CD4-positive, alpha-beta T cell (primary cell): ENCODE measurements around the gene PLEKHA8. TPM values are rescaled to one million over a fixed set of nuclear protein-coding genes. Genes with fewer than 3 reads are reported as not detected.

ENCODE experiments used
- ATAC-seq: fragments of 200-7000 bp; cut with Tn5 transposase; one replicate; pipeline ENCODE4 v1.10.0; 2022; ENCODE audit warnings: mild to moderate bottlenecking; ENCODE audit not compliant: poor library complexity
- CTCF ChIA-PET: fragments of 350-600 bp; sonication (Branson Sonifier 250); formaldehyde crosslinking; loops from one replicate; lab custom pipeline; 2021; ENCODE audit warnings: antibody characterized with exemption, inconsistent platforms; lab: Charles Lee
- POLR2A ChIA-PET: fragments of 350-600 bp; sonication (Branson Sonifier 250); formaldehyde crosslinking; loops from one replicate; lab custom pipeline; 2021; ENCODE audit warnings: antibody characterized with exemption, inconsistent platforms; lab: Charles Lee
- DNase-seq, 14 experiments: peaks; one replicate each; pipeline ENCODE4 v3.0.0-alpha.2; 2013 to 2020; ENCODE audit warnings: mixed read lengths in 2 of 14
- H3K27ac ChIP-seq, 2 donors: one replicate each; pipeline versions ENCODE4 v1.5.1 to v1.7.0; 2013; ENCODE audit warnings: low read length in 2 of 2, low read depth in 1 of 2, mild to moderate bottlenecking in 1 of 2
- H3K27me3 ChIP-seq, 2 experiments: 1 replicate in 1 of 2; 2 replicates in 1 of 2; pipeline versions ENCODE4 v1.6.1 to v1.7.0; 2013; ENCODE audit warnings: low read length in 2 of 2, control low read depth in 1 of 2, mild to moderate bottlenecking in 1 of 2, moderate library complexity in 1 of 2; ENCODE audit not compliant: insufficient read depth in 2 of 2, control insufficient read depth in 1 of 2
- H3K36me3 ChIP-seq: one replicate; pipeline ENCODE4 v1.6.1; 2013; ENCODE audit warnings: low read length, control low read depth; ENCODE audit not compliant: insufficient read depth
- H3K4me1 ChIP-seq: one replicate; pipeline ENCODE4 v1.6.1; 2013; ENCODE audit warnings: low read length, control low read depth; ENCODE audit not compliant: insufficient read depth
- H3K4me3 ChIP-seq: one replicate; pipeline ENCODE4 v1.5.1; 2013; ENCODE audit warnings: mild to moderate bottlenecking, low read length, moderate library complexity
- H3K9me3 ChIP-seq, 2 experiments: 1 replicate in 1 of 2; 2 replicates in 1 of 2; pipeline versions ENCODE4 v1.6.1 to v1.7.0; 2013; ENCODE audit warnings: low read length in 2 of 2, mild to moderate bottlenecking in 2 of 2, control low read depth in 1 of 2, moderate library complexity in 1 of 2; ENCODE audit not compliant: control insufficient read depth in 1 of 2, insufficient read depth in 1 of 2
- H3K27ac Mint-ChIP-seq: one replicate; pipeline ENCODE4 v1.8.0; 2020; ENCODE audit warnings: mixed read lengths
- H3K27me3 Mint-ChIP-seq: one replicate; pipeline ENCODE4 v1.8.0; 2021; ENCODE audit warnings: mixed read lengths
- H3K36me3 Mint-ChIP-seq: one replicate; pipeline ENCODE4 v1.8.0; 2021; ENCODE audit warnings: low read depth, mixed read lengths
- H3K4me1 Mint-ChIP-seq: one replicate; pipeline ENCODE4 v1.8.0; 2021; ENCODE audit warnings: low read depth, mixed read lengths
- H3K4me3 Mint-ChIP-seq: one replicate; pipeline ENCODE4 v1.8.0; 2020; ENCODE audit warnings: mild to moderate bottlenecking, mixed read lengths
- H3K9me3 Mint-ChIP-seq: one replicate; pipeline ENCODE4 v1.8.0; 2020; ENCODE audit warnings: mixed read lengths
- intact Hi-C, 2 experiments: fragments of 100-400 bp; cut with DNase I in 1 of 2; cut with micrococcal nuclease in 1 of 2; formaldehyde crosslinking; loops; one replicate each; pipeline versions ENCODE4 v1.15.1 to v1.9.0; 2023 to 2025; cut with DNase I, micrococcal nuclease
- total RNA-seq, 174 experiments: library from RNA in 2 of 174; stranded (reverse) in 2 of 174; gene quantifications; one replicate each; pipeline ENCODE4 v1.2.3 and lab custom pipeline; 2021 to 2026
- TF ChIP-seq, protein P1 (sequence below): fragments of 200-600 bp; IDR thresholded peaks from one replicate; pipeline ENCODE4 v1.8.0; 2022; ENCODE audit warnings: antibody characterized with exemption, mild to moderate bottlenecking

Gene PLEKHA8
- total RNA-seq, 2 experiments from 2014 or later: 7.0 to 7.4 TPM

DNA sequence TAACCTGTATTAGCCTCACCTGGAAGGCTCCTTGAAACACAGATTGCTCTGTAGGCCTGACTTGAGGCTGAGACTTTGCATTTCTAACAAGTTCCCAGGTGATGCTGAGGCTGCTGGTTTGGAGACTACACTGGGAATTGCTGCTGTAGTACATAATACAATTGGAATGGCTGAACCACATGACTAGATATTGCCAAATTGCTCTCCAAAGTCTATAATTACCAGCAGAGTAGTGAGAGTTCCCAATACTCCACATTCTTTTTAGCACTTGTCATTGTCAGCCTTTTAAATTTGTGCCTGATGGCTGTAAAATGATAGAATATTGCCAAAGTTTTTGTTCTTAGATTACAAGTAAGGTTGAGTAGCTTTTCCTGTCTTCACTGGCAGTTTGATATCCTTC, 39.9 kb downstream of the PLEKHA8 start:
- no peaks in the 10 kb centered on the region for H3K4me1 Mint-ChIP-seq
- CTCF ChIA-PET: no interaction called here
- no peak overlapping the region for H3K4me3 Mint-ChIP-seq
- no peaks in the 10 kb centered on the region for H3K9me3 Mint-ChIP-seq
- intact Hi-C loops: loop anchor here in 1 of 2 experiments (10.0 kb wide), 2 partner anchors 313 to 497 kb away; no protein-coding TSS in a partner anchor
- H3K36me3 ChIP-seq: peaks cover 9% of the 10 kb centered on the region
- H3K4me1 ChIP-seq: no peaks in the 10 kb centered on the region
- POLR2A ChIA-PET: no interaction called here
- H3K27ac Mint-ChIP-seq: no peak overlapping the region
- no peaks in the 10 kb centered on the region for H3K9me3 ChIP-seq
- no peak for ATAC-seq
- H3K4me3 ChIP-seq: no peak overlapping the region
- H3K27me3 ChIP-seq: no peaks in the 10 kb centered on the region
- no peak overlapping the region for H3K27ac ChIP-seq
- TF ChIP-seq, protein P1, sequence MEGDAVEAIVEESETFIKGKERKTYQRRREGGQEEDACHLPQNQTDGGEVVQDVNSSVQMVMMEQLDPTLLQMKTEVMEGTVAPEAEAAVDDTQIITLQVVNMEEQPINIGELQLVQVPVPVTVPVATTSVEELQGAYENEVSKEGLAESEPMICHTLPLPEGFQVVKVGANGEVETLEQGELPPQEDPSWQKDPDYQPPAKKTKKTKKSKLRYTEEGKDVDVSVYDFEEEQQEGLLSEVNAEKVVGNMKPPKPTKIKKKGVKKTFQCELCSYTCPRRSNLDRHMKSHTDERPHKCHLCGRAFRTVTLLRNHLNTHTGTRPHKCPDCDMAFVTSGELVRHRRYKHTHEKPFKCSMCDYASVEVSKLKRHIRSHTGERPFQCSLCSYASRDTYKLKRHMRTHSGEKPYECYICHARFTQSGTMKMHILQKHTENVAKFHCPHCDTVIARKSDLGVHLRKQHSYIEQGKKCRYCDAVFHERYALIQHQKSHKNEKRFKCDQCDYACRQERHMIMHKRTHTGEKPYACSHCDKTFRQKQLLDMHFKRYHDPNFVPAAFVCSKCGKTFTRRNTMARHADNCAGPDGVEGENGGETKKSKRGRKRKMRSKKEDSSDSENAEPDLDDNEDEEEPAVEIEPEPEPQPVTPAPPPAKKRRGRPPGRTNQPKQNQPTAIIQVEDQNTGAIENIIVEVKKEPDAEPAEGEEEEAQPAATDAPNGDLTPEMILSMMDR: no peak
- peaks cover 51% of the 10 kb centered on the region for H3K36me3 Mint-ChIP-seq
- no peaks in the 10 kb centered on the region for H3K27me3 Mint-ChIP-seq
- DNase-seq: no peak

DNA sequence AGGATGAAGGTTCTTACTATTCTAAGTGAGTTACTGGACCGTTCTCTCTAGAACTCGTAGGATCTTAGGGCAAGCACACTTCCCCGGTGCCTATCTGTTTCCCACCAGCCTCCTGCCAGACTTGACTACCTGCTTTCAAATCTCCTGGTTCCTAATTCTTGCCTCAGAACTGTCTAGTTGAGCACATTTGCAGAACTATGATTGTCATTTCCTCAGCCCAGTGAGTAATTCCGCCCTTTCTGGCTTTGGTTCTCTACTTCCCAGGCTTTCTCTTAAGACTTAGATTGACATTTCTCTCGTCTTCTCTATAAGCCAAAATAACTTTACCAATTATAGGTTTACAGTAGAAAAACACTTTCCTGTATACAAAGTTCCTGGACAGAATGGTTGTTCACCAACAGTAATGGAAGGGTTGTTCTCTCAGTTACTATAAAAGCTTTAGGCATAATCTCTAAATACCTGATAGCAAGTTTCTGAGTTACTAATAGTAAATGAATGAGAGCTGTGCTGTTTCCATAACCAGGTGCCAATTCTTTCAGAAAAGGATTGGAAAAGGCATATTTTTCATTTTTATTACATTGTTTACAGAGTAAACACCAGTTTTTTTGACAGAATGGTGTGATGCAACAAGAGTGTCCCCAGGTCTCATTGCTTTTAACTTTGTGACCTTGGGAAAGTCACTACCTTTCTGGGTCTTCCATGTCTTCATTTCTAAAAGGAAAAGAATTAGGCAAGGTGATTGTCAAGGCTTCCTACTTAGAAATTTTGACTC, 41.1 kb downstream of the PLEKHA8 start:
- intact Hi-C loops: loop anchor here in 1 of 2 experiments (10.0 kb wide), 2 partner anchors 314 to 496 kb away; no protein-coding TSS in a partner anchor
- H3K36me3 Mint-ChIP-seq: peaks cover 42% of the 10 kb centered on the region
- no peaks in the 10 kb centered on the region for H3K27me3 Mint-ChIP-seq
- no peak for DNase-seq
- Histone ChIP-seq H3K27me3 (no peaks in the 10 kb centered on the region), H3K4me3 (no peak overlapping the region), H3K4me1 (no peaks in the 10 kb centered on the region), H3K36me3 (peaks cover 3% of the 10 kb centered on the region), H3K9me3 (no peaks in the 10 kb centered on the region), H3K27ac (no peak overlapping the region)
- no peak for ATAC-seq
- POLR2A ChIA-PET: no interaction called here
- CTCF ChIA-PET: interaction anchor here (1.1 kb wide), 1 partner anchor 7 kb away, joined by 3 read pairs; no protein-coding TSS in a partner anchor
- no peaks in the 10 kb centered on the region for H3K9me3 Mint-ChIP-seq
- TF ChIP-seq, protein P1: no peak
- H3K27ac Mint-ChIP-seq: no peak overlapping the region
- no peaks in the 10 kb centered on the region for H3K4me1 Mint-ChIP-seq
- H3K4me3 Mint-ChIP-seq: no peak overlapping the region

DNA sequence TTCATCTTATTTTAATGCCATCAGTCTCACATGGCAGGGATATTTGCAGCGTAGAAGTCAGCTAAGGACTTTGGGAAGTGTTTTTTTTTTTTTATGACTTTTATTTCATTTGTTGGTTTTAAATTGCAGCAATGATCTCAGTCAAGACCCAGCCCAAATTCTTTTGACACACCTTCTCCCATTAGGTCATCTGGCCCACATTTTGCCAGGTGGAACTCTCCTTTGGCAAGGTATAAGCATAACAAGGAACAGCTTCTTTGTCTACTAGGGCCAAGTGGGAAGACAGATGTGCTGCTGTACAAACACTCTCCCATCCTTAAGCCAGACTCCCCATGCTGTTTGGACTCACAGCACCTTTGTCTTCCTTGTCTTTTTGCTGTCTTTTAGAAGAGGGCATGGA, 41.8 kb downstream of the PLEKHA8 start:
- ChIA-PET CTCF (interaction anchor here (1.1 kb wide), 1 partner anchor 8 kb away, joined by 3 read pairs; no protein-coding TSS in a partner anchor), POLR2A (no interaction called here)
- no peak overlapping the region for H3K27ac ChIP-seq
- no peaks in the 10 kb centered on the region for H3K4me1 ChIP-seq
- no peaks in the 10 kb centered on the region for H3K27me3 ChIP-seq
- no peak for DNase-seq
- H3K36me3 Mint-ChIP-seq: peaks cover 36% of the 10 kb centered on the region
- ATAC-seq: no peak
- H3K27ac Mint-ChIP-seq: no peak overlapping the region
- no peak overlapping the region for H3K4me3 ChIP-seq
- H3K9me3 ChIP-seq: no peaks in the 10 kb centered on the region
- TF ChIP-seq, protein P1: no peak
- no peak overlapping the region for H3K4me3 Mint-ChIP-seq
- no peaks in the 10 kb centered on the region for H3K4me1 Mint-ChIP-seq
- no peaks in the 10 kb centered on the region for H3K9me3 Mint-ChIP-seq
- intact Hi-C loops: no loop called here
- H3K27me3 Mint-ChIP-seq: no peaks in the 10 kb centered on the region
- H3K36me3 ChIP-seq: peaks cover 3% of the 10 kb centered on the region
